Hepatocyte (in vitro differentiated cells): Measurements from ENCODE around the gene PBLD. TPM values are rescaled to one million over a fixed set of nuclear protein-coding genes. Genes with fewer than 3 reads are reported as not detected.

Experiments
- DNase-seq: peaks from one replicate; pipeline ENCODE4 v3.0.0-alpha.2; 2016; ENCODE audit warnings: low spot score
- H2AFZ ChIP-seq: fragments of 200-600 bp; sonication (generic); 2 replicates; pipeline ENCODE4 v1.6.0; 2016; ENCODE audit warnings: antibody characterized with exemption, mild to moderate bottlenecking
- H3K27ac ChIP-seq: fragments of 200-600 bp; sonication (generic); 2 replicates; pipeline ENCODE4 v1.5.1; 2016; ENCODE audit warnings: mild to moderate bottlenecking
- H3K27me3 ChIP-seq: fragments of 200-600 bp; sonication (generic); 2 replicates; pipeline ENCODE4 v1.6.1; 2016
- H3K36me3 ChIP-seq: fragments of 200-600 bp; sonication (generic); replicated peaks from 2 replicates; pipeline ENCODE4 v1.5.1; 2016; ENCODE audit warnings: low read depth; ENCODE audit not compliant: insufficient read depth
- H3K4me1 ChIP-seq: fragments of 200-600 bp; sonication (generic); 2 replicates; pipeline ENCODE4 v1.5.1; 2016; ENCODE audit warnings: mild to moderate bottlenecking, moderate library complexity; ENCODE audit not compliant: insufficient read depth
- H3K4me2 ChIP-seq: fragments of 200-600 bp; sonication (generic); 2 replicates; pipeline ENCODE4 v1.6.0; 2016
- H3K4me3 ChIP-seq: fragments of 200-600 bp; sonication (generic); 2 replicates; pipeline ENCODE4 v1.5.1; 2016; ENCODE audit warnings: mild to moderate bottlenecking
- H3K79me2 ChIP-seq: fragments of 200-600 bp; sonication (generic); 2 replicates; pipeline ENCODE4 v1.6.0; 2017; ENCODE audit warnings: mild to moderate bottlenecking
- H3K9me2 ChIP-seq: fragments of 200-600 bp; sonication (generic); replicated peaks from 2 replicates; pipeline ENCODE4 v1.6.0; 2017; ENCODE audit warnings: mild to moderate bottlenecking; ENCODE audit not compliant: insufficient read depth
- H3K9me3 ChIP-seq: fragments of 200-600 bp; sonication (generic); 2 replicates; pipeline ENCODE4 v1.5.1; 2016; ENCODE audit warnings: low read depth, mild to moderate bottlenecking
- H4K20me1 ChIP-seq: fragments of 200-600 bp; sonication (generic); 2 replicates; pipeline ENCODE4 v1.6.0; 2016; ENCODE audit warnings: mild to moderate bottlenecking; ENCODE audit not compliant: insufficient read depth, poor library complexity, severe bottlenecking
- EZH2 ChIP-seq: fragments of 200-600 bp; sonication (generic); IDR thresholded peaks from 2 replicates; pipeline ENCODE4 v1.6.1; 2016; ENCODE audit warnings: antibody characterized with exemption, mild to moderate bottlenecking, borderline replicate concordance
- EZH2phosphoT487 ChIP-seq: fragments of 200-600 bp; sonication (generic); IDR thresholded peaks from one replicate; pipeline ENCODE4 v1.6.1; 2018; ENCODE audit warnings: antibody characterized with exemption, mild to moderate bottlenecking, low read depth, moderate library complexity; ENCODE audit not compliant: unreplicated experiment, severe bottlenecking
- WGBS: methylation state at CpG from one replicate; pipeline ENCODE4 v1.1.6; 2016; ENCODE audit warnings: low lambda C conversion rate; ENCODE audit errors: missing lambda C conversion rate; 5-methylcytosine and 5-hydroxymethylcytosine counted together
- polyA plus RNA-seq: library from polyadenylated mRNA; unstranded; fragments of >200 nt; fragmentation: Nextera tagmentation; extraction: Ambion mirVana; gene quantifications from 2 replicates; pipeline ENCODE4 v1.2.1, GENCODE V29; 2016
- total RNA-seq: library from RNA; depleted of rRNA; stranded (reverse); fragments of >200 nt; gene quantifications from 2 replicates; pipeline ENCODE4 v1.2.3, GENCODE V29; 2014
- TF ChIP-seq, protein P1 (sequence below): fragments of 200-600 bp; sonication (generic); IDR thresholded peaks from 2 replicates; pipeline ENCODE4 v1.5.1; 2016; ENCODE audit warnings: antibody characterized with exemption, mild to moderate bottlenecking; ENCODE audit not compliant: poor library complexity

PBLD gene
- total and polyA plus RNA-seq, 2 experiments from 2014 or later: 26.1 to 42.2 TPM

GRCh38 chr10:68366600-68366999, 33.9 kb upstream of the PBLD start:
- H4K20me1 ChIP-seq: no peaks in the 10 kb centered on the region
- 98% methylated on average over 5 of the region's 5 CpGs for WGBS
- no peaks in the 10 kb centered on the region for H3K79me2 ChIP-seq
- TF ChIP-seq, protein P1, sequence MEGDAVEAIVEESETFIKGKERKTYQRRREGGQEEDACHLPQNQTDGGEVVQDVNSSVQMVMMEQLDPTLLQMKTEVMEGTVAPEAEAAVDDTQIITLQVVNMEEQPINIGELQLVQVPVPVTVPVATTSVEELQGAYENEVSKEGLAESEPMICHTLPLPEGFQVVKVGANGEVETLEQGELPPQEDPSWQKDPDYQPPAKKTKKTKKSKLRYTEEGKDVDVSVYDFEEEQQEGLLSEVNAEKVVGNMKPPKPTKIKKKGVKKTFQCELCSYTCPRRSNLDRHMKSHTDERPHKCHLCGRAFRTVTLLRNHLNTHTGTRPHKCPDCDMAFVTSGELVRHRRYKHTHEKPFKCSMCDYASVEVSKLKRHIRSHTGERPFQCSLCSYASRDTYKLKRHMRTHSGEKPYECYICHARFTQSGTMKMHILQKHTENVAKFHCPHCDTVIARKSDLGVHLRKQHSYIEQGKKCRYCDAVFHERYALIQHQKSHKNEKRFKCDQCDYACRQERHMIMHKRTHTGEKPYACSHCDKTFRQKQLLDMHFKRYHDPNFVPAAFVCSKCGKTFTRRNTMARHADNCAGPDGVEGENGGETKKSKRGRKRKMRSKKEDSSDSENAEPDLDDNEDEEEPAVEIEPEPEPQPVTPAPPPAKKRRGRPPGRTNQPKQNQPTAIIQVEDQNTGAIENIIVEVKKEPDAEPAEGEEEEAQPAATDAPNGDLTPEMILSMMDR: no peak
- TF ChIP-seq EZH2phosphoT487 (no peak), EZH2 (no peak)
- H3K9me3 ChIP-seq: peaks cover 2% of the 10 kb centered on the region
- H3K4me1 ChIP-seq: no peaks in the 10 kb centered on the region
- H3K4me2 ChIP-seq: no peak overlapping the region
- no peaks in the 10 kb centered on the region for H3K9me2 ChIP-seq
- H3K27me3 ChIP-seq: no peaks in the 10 kb centered on the region
- no peak overlapping the region for H2AFZ ChIP-seq
- H3K27ac ChIP-seq: no peak overlapping the region
- DNase-seq: no peak
- peaks cover 2% of the 10 kb centered on the region for H3K36me3 ChIP-seq
- no peak overlapping the region for H3K4me3 ChIP-seq

GRCh38 chr10:68365611-68366010, 32.9 kb upstream of the PBLD start:
- no peaks in the 10 kb centered on the region for H3K36me3 ChIP-seq
- no peaks in the 10 kb centered on the region for H3K9me2 ChIP-seq
- 96% methylated on average over 2 of the region's 2 CpGs for WGBS
- TF ChIP-seq, protein P1: no peak
- TF ChIP-seq EZH2 (no peak), EZH2phosphoT487 (no peak)
- no peak overlapping the region for H3K4me3 ChIP-seq
- no peaks in the 10 kb centered on the region for H3K9me3 ChIP-seq
- no peaks in the 10 kb centered on the region for H3K4me1 ChIP-seq
- no peak overlapping the region for H3K4me2 ChIP-seq
- no peak for DNase-seq
- H3K79me2 ChIP-seq: no peaks in the 10 kb centered on the region
- H3K27ac ChIP-seq: no peak overlapping the region
- no peaks in the 10 kb centered on the region for H3K27me3 ChIP-seq
- H2AFZ ChIP-seq: no peak overlapping the region
- no peaks in the 10 kb centered on the region for H4K20me1 ChIP-seq

DNA sequence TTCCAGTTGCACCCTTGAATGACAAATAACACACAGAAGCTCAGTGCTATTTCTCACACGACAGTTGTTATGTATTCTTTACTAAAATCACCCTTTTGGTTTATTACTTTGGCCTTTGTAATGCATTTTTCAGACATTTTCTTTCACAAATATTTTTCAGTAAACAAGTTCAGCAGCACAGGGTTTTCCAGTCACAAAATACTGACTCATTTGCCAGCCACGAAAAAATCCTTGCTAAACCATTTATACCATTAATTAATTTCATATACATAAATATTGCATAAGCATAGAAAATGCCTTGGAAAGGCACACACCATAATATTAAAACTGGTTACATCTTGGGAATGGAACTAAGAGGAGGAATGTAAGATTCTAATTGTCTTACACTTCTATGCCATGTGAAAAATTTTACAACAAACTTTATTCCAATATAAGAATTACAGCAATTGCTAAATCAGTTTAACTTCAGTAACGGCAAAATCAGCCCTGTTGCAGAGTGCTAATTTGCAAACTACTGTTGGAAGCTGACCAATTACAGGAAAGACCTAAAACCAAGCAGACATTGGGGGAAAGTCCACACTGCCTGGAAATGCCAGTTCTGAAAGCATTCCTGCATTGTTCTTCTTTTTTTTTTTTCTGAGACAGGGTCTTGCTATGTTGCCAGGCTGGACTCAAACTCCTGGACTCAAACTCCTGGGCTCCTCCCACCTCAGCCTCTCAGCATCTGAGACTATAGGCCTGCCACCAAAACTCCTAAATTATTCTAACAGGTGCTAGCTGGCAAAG, 31.6 kb upstream of the PBLD start:
- H3K4me3 ChIP-seq: no peak overlapping the region
- H4K20me1 ChIP-seq: no peaks in the 10 kb centered on the region
- no peaks in the 10 kb centered on the region for H3K27me3 ChIP-seq
- H2AFZ ChIP-seq: no peak overlapping the region
- H3K27ac ChIP-seq: no peak overlapping the region
- 89% methylated on average over 3 of the region's 3 CpGs for WGBS
- H3K4me1 ChIP-seq: no peaks in the 10 kb centered on the region
- TF ChIP-seq, protein P1: no peak
- H3K4me2 ChIP-seq: no peak overlapping the region
- no peaks in the 10 kb centered on the region for H3K9me3 ChIP-seq
- no peaks in the 10 kb centered on the region for H3K9me2 ChIP-seq
- no peak for DNase-seq
- H3K79me2 ChIP-seq: no peaks in the 10 kb centered on the region
- H3K36me3 ChIP-seq: no peaks in the 10 kb centered on the region

GRCh38 chr10:68362590-68362989, 29.9 kb upstream of the PBLD start:
- Histone ChIP-seq H4K20me1 (no peaks in the 10 kb centered on the region), H3K27ac (no peak overlapping the region), H3K79me2 (no peaks in the 10 kb centered on the region), H3K27me3 (no peaks in the 10 kb centered on the region), H3K36me3 (no peaks in the 10 kb centered on the region), H3K9me2 (no peaks in the 10 kb centered on the region), H3K4me3 (no peak overlapping the region), H3K4me2 (no peak overlapping the region), H3K4me1 (no peaks in the 10 kb centered on the region), H2AFZ (no peak overlapping the region), H3K9me3 (no peaks in the 10 kb centered on the region)
- TF ChIP-seq EZH2 (no peak), EZH2phosphoT487 (no peak)
- TF ChIP-seq, protein P1: no peak
- DNase-seq: no peak
- WGBS: 96% methylated on average over 3 of the region's 3 CpGs
